HG02678 (cell line): Measurements from ENCODE around the gene CCNB2.
"Not testable (repeated sequence)": the region's sequence is repeated elsewhere in the genome, so short reads cannot be mapped to it uniquely, and the experiment has no call there.

ENCODE experiments used
- ATAC-seq: cut with Tn5 transposase; IDR thresholded peaks from one replicate; pipeline ENCODE4 v1.9.1; 2021; ENCODE audit warnings: mild to moderate bottlenecking, moderate library complexity; ENCODE audit not compliant: unreplicated experiment

CCNB2 gene

DNA sequence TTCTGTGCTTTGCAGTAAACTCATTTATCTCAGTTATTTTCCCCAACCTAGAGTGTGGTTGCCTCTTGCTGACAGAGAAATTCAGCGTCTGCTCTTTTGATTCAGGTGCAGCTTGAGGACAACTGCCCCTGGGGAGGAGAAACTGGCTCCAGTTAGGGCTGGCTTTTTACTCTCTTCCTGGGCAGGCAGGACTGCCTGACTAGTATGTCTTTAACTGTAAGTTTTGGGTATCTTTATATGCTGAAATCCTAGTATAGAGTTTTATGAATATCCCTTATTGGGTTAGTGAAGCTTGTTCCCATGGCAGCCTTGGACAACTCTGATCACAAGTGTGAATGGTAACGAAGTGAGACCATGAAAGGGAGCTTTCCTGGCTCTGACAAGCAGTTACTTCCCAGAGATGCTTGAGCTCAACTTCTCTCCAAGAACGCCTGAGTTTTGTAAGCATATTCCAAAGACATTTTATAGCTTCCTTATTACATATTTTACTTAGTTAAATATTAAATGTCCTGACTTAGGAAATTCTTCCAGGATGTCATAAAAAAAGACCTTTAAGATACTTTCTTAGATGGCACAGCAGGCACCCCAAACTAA lies 27.1 kb downstream of the CCNB2 start:
- no peak for ATAC-seq

DNA sequence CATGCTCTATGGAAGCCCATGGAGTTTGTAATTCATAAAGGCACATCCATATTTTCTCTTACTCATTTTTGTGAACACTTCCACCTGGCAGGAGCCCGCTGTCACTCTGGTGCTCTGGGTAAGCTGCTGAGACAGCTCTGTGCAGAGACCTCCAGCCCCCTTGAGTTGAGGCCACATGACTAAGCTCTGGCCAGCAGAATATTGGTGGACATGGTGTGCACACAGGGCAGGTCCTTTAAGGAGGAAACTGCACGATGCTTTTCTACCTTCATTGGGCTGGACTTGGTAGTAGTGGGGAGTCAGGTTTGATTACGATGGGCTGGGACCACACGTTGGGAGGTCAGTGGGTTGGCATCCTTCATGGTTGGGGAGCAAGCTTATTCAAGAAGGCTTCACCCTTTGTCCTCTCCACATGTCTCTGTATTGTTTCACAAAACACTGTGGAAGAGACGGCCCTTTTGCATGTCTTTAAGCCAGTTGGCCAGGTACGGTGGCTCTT lies 29.0 kb downstream of the CCNB2 start:
- ATAC-seq = no peak

DNA sequence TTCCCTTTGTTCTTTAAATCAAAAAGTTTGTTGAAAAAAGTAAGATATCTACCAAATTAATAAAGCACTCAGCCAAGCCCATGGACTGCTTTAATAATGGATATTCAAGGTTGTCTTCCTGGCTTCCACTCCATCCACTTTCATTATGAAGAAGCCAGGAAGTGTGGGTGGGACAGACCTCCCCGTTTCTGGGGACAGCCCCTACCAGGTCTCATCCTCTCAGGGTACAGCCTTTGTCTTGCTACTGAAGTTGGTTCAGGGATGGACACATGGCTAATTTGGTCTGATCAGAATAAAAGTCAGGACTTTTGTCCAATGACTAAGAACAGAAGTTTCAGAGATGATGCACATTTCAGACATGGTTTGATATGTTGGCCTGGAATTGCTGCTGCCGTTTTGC lies 32.6 kb downstream of the CCNB2 start:
- ATAC-seq = no peak

DNA sequence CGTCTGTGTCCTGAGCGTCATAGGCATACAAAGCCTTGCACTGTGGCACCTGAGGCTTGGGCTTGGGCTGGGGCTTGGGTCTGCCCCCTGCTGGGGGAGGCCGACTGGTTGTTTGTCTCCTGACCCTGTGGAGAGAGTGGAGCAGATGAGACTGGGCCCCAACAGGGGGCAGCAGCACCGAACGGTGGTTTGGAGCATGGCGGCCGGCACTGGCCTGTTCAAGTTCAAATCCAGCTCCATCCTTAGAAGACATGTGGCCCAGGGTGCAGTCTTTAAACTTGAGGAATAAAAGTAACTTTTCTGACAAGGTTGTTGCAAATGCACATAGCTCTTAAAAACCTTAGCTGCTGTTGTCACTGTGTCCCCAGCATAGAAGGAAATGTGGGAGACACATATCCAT lies 33.3 kb downstream of the CCNB2 start:
- peak; percentile 60 for ATAC-seq

DNA sequence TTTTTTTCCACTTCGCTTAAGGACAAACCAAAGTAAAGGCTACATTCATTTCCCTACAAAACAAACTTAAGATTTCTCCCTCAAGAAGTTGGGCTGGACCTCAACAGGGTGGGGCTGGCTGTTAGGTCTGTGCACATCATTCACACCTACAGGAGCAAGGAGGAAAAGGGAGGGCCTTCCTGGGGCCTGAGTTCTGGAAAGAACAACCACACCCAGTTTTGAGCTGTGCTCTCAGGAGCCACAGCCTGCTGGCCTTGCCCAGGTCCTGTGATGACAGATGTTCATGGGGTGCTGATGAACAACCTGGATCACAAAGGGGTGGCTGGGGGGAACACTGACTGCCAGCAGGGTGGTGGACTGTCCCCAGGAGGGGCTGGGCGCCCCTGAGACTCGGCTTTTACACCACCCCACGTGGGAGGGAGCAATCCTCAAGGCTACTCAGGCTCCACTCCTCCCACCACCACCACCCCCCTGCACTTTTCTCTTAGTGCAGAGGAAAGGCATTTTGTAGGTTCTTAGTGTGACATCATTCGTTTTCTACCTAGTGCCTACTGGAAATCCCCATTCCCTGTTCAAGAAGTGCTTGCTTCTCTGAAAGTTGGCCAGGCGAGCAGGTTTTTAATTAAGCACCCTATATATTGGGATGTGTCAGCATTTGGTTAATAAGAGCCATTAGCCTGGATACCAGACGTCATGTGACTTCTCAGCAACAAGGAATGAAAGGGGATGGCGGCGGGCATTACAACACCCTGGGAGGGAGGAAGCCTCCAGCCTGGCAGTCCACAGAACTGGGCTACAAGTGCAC lies 35.7 kb downstream of the CCNB2 start:
- no peak for ATAC-seq

DNA sequence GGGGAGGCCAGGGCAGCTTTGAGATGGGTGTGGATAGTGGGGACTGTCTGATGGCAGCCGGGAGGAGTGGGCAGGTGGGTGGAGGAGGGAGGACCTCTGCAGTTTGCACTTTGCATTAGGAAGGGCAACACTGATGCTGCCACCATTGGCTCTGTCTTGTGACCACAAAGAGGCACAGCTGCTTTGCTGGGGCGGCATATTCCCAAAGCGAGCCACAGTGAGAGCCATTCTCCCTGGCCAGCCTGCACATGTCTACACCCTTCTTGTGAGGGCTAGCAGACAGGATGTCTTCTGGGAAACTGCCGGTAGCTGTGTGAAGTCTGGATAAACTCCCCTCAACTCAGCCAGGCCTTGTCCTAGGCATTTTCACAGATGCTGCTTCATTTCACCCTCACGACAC lies 38.3 kb downstream of the CCNB2 start:
- no peak for ATAC-seq

DNA sequence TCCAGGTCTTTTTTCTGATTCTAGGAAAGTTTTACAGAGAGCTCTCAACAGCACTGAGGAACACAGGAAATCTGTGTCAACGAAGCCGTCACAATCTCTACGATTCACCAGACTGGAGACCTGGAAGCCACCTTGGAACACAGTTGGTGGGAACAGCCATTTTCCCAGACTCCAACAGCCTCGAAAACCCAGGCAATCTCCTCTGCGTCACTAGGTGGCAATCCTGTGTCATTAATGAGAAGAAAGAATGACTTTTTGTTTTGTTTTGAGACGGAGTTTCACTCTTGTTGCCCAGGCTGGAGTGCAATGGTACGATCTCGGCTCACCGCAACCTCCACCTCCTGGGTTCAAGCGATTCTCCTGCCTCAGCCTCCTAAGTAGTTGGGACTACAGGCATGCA lies 39.6 kb downstream of the CCNB2 start:
- not testable (repeated sequence) for ATAC-seq

DNA sequence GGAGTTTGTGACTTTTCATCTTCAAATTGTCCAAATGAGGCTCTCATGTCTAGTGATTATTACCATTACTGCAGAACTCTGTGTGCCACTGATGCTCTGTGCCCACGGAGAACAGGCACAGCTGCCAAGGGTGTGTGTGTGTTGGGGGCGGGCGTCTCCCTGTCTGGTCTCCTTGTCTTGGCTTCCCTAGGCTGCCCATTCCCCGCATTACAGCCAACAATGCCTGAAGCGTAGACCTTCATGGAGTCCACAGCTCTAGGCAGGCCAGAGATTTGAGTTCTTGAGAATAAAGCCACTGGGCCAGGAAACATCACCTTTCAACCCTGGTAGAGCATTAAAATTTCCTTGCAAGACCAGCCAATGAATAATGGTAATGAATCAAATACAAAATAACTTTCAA lies 42.7 kb downstream of the CCNB2 start:
- no peak for ATAC-seq

DNA sequence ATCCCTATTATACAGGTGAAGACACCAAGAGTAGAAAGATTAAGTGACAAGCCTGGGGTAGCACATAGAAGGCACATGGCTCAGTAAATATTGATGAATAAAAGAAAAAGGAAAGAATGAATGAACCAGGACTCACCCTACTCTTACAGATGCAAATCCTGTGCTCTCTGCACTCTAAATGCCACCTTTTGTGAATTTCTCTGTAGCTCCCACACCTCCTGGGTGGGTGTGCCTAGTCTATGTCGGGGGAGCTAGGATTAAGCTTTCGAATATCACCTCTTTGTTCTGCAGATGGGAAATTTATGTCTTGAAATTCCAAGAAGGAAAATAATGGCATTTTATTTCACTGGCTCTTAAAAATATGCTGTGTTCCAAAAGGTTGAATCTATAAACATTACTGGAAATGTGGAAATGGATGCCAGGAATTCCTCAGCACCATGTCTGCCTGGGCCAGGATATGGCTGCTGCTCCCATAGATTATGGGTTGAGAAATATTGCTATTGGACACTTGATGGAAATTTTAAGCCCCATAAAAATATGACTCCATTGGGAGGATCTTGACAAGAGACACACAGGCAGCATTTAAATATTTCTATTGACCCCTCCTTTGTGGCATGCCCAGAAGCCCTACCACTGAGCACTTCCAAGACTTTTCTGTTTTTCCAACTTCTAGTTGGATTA lies 43.3 kb downstream of the CCNB2 start:
- no peak for ATAC-seq

DNA sequence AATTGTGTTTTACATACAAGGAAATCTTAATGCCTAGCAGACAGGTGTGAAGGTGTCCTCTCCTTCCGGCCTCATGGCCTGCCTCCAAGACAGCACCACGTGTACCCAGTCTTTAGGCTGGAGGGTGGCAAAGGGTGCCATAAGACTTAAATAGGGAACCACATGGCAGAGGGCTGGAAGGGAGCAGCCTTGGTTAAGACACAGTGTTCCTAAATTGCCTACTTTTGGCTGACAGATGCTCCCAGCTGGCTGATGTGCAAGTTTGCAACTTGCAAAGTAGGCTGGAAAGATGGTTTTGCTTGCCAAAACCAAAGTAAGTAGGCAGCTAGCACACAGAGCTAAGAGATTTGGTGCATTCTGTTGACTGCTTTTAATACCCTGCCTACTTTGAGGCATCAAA lies 45.2 kb downstream of the CCNB2 start:
- no peak for ATAC-seq

DNA sequence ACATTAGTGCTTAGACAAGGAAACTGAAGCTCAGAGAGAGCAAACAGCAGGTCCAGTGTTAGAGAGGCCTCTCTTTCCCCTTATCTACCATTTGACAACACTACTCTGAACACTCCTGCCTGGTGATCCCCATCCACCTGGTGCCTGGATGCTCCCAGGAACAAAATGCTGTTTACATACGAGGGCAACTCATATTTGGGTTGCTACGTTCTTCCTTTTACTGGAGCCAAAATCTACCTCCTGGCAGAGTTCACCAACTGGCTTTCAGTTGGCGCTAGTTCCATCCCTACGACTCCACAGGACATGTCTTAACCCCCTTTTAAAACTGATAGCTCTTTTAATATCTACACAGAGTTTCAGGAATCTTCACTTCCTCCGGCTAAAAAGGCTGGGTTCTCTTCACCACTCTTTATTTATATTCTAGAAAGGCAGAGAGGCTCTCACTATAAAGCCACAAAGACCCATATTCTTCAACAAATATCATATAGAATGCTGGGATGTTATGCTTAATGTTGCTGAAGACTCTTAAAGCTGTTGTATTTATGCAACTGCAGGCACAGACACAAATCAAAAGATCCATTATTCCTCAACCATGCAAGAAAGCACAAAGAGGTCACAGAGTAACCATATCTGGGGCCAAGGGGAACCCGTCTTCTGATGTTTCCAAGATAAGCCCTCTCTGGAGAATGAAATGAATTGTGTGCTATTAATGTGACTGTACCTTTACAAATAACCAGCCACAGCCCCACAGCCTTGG lies 47.9 kb downstream of the CCNB2 start:
- ATAC-seq = no peak

DNA sequence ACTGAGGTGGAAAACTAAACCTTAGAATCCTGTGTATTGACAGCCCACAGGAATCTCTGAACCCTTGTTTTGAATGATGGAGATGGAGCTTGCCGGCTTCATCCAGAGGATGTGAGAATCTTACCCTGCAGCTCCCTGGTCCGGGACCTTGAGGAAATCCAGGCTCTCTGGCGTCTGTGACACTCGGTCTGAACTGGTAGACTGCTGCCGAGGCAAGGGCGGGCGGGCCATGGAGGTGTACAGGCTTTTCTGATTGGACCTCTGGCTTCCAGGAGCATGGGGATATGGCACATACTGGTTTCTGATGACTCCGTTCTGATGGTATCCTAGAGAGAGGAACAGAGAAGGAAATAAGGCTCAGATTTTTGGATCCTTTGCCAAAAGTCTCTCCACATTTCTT lies 48.5 kb downstream of the CCNB2 start:
- no peak for ATAC-seq

DNA sequence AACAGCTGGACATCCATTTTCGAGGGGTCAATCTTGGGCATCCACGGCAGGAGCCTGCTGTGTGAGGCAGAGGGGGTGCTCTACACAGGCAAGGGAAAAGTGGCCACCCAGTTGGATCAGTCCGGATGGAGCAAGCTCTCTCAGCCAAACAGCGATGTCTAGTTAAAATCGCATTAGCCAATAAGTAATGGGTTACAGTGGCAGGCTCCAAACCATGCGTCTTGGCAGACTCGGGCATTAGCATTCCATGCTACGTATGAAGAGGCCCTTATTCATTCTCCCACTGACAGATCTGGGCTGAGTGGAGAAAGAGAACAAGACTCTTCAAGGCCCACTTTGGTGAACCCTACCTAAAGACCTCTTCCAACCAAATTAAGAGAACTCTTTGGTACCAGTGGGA lies 49.3 kb downstream of the CCNB2 start:
- ATAC-seq = no peak

DNA sequence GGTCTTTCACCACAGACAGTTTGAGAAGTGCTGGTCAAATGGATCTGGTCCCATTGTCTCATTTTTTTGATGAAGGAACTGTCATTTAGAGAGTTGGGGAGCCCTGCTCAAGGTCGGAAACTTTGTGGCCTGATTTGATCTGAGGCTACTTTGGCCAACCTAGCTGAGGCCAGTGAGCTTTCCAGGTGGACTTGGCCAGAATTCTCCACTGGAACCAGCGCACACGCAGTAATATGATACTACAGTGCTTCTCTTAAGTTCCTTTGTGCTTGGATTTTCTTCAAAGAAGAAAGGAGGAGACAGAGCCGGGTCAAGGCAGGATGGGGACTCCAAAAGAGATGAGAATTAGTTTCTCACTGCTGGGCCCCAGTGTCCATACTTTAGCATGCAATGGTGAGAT lies 50.5 kb downstream of the CCNB2 start:
- ATAC-seq = no peak

DNA sequence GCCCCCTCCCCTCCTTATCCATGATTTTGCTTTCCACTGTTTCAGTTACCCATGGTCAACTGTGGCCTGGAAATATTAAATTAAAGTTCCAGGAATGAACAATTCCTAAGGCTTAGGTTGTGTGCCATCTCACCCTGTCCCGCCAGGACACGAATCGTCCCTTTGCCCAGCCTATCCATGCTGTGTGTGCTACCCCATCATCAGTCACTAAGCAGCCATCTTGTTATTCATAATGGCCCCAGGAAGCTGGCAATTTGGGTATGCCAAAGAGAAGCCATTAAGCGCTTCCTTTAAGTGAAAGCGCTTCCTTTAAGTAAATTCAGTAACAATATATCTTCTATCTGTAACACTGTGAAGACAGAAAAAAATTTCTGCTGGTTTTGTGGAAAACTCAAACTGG lies 52.5 kb downstream of the CCNB2 start:
- no peak for ATAC-seq

DNA sequence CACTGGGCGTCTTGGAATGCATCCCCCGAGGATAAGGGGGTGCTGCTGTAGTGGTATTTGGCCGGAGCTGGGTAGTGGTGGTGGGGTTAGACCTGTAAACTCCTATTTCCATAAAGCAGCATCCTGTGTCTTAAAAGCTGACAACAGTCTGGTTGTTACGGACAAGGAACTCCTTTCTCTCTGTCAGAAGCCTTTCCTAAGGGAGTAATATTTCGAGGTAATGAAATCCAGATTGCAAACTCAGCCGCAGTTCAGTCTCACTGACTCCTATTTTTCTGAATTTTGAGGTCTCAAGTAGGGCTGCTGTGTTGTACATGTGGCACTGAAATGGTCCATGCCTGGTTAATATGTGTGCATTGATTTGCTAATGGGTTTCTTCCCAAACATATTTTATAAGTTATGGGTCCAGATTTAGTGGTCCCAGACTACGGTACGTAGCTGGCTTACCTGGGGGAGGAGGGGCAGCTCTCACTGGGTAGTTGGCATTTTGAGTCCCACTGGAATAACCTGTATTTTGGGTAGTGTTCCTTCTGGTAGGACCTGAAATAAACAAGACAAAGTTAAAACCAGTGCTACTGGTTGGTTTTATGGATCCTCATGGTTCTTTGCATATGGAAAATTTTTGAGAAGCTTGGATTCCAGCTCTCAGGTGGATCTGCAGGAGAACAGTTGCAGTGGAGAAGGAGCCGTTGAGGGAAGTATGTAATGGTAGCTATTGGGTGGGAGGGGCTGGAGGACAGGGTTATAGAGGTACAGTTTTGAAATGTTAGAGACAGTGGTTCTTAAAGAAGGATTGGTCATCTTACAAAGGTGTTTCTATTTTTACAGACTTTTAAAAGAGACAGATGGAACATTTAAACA lies 53.1 kb downstream of the CCNB2 start:
- ATAC-seq = no peak

DNA sequence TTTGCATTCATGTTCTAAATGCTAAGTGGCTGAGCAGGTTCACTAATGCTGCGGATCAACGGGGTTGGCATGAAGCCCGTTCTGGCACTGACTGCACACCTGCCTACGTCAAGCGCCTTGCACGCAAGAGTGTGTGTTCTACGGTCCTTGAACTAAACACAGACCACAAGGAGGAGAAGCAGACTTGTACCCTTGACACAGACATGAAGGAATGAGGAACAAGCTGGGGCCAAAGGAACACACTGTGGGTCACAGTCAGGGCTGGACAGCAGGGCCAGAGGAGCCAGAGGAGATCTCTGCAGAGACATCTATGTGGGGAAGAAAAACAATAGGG lies 53.7 kb downstream of the CCNB2 start:
- no peak for ATAC-seq

DNA sequence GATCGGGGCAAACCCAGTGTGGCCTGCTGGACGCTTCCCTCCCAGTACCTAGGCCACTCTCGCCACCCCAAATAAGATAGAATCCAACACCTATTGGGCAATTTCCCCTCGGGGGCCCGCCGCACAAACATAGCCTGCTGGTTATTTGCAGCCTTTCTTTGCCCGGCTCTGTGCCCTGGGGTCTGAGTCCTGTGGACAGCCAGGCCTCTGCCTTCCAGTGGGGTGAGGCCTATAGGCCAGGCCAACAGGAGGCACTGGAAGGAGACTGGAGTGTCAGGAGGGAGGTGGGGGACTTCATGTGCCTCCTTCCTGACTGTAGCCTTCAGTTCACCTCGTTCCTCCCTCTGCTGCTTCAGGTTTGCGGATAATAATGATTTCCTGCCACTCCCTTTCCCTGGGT lies 54.3 kb downstream of the CCNB2 start:
- no peak for ATAC-seq

DNA sequence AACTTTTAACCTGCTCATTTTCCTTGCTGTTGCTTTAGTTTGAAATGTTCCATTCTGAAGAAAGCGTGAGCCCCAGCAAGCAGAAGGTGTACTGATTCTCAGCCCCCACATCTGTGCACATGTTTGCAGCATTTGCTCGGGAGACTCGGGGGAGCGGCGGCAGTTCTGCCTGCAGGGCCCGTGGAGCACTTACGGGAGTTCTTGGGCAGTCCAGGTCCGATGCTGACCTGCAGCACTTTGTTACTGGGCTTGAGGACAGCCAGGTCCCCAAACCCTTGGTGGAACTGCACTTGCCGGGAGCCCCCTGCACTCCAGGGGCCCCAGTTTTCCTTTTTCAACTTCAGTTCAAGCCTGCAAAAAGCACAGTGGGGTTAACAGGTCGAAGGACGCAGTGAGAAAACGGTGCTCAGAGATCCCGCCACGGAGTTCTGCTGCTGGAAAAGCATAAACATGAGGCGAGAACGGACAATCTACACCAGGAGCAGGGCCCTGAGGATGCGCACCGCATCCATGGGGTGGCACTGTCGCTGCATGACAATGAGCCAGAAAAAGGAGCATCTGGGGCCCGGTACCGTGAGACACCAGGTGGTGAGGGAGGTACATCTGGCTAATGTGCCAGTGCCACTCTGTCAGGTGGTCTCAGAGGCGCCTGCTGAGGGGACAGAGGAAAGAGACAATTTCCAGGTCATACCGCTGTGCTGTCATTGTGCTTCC lies 56.1 kb downstream of the CCNB2 start:
- no peak for ATAC-seq

DNA sequence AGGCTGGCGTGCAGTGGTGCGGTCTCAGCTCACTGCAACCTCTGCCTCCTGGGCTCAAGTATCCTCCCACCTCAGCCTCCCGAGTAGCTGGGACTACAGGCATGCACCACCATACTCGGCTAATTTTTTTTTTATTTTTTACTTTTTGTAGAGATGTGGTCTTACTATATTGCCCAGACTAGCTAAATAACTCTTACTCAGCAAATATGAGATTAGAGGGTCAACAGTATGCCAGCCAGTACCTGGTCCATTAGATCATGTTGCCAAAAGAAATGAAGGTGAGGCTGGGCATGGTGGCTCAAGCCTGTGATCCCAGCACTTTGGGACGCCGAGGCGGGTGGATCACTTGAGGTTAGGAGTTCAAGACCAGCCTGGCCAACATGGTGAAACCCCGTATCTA lies 57.1 kb downstream of the CCNB2 start:
- not testable (repeated sequence) for ATAC-seq
